Measurements from ENCODE around the gene CHST2.

The CHST2 gene

GRCh38 chr3:143124601-143125520 is 5.3 kb downstream of the CHST2 start:
- TF ChIP-seq CTCF (IDR thresholded peaks at IDR 0.05; ENCODE audit: borderline replicate concordance, extremely low read depth, low read length, poor library complexity, severe bottlenecking) = no peak
- no peaks in the 10 kb centered on the region for H3K27me3 ChIP-seq (ENCODE audit: insufficient read depth, low read length, poor library complexity)
- ATAC-seq (ENCODE audit: insufficient read depth, low read depth) = peak; percentile 12
- peaks cover 69% of the 10 kb centered on the region for H3K4me1 ChIP-seq (ENCODE audit: insufficient read depth, low read length)
- H4K20me1 ChIP-seq (ENCODE audit: insufficient read depth, low read length) = peaks cover 17% of the 10 kb centered on the region
- peak overlapping the region; percentile 82 for H3K4me2 ChIP-seq (ENCODE audit: insufficient read depth, low read length)
- peak overlapping the region; percentile 9; the same call in 1 of the 2 replicates for H2AFZ ChIP-seq (ENCODE audit: low read depth, low read length)
- H3K9ac ChIP-seq (ENCODE audit: low read depth, low read length) = peak overlapping the region; percentile 95
- peak; percentile 54 for DNase-seq
- H3K79me2 ChIP-seq (ENCODE audit: insufficient read depth, low read length) = peaks cover 97% of the 10 kb centered on the region
- H3K27ac ChIP-seq (ENCODE audit: low read length) = peak overlapping the region; percentile 90
- H3K36me3 ChIP-seq (ENCODE audit: insufficient read depth, low read length) = peaks cover 87% of the 10 kb centered on the region
- peak overlapping the region; percentile 87 to 91; a peak in 3 of 4 replicates for H3K4me3 ChIP-seq (ENCODE audit: low read depth in 1 of 2, low read length in 2 of 2)
- no peaks in the 10 kb centered on the region for H3K9me3 ChIP-seq (ENCODE audit: insufficient read depth, low read length, severe bottlenecking)

- H3K27ac ChIP-seq (ENCODE audit: low read length) = peak overlapping the region; percentile 33
- H3K9ac ChIP-seq (ENCODE audit: low read depth, low read length) = no peak overlapping the region
- peaks cover 54% of the 10 kb centered on the region for H3K4me1 ChIP-seq (ENCODE audit: insufficient read depth, low read length)
- peaks cover 67% of the 10 kb centered on the region for H3K79me2 ChIP-seq (ENCODE audit: insufficient read depth, low read length)
- TF ChIP-seq CTCF (IDR thresholded peaks at IDR 0.05; ENCODE audit: borderline replicate concordance, extremely low read depth, low read length, poor library complexity, severe bottlenecking) (no peak), EZH2 (IDR thresholded peaks at IDR 0.05; ENCODE audit: borderline replicate concordance, low read depth, low read length, severe bottlenecking) (no peak)
- no peaks in the 10 kb centered on the region for H3K27me3 ChIP-seq (ENCODE audit: insufficient read depth, low read length, poor library complexity)
- H3K4me2 ChIP-seq (ENCODE audit: insufficient read depth, low read length) = peak overlapping the region; percentile 82; the same call in 1 of the 2 replicates
- no peak for ATAC-seq (ENCODE audit: insufficient read depth, low read depth)
- peaks cover 6% of the 10 kb centered on the region; the same call in 1 of the 2 replicates for H4K20me1 ChIP-seq (ENCODE audit: insufficient read depth, low read length)
- no peak for DNase-seq
- H3K4me3 ChIP-seq (ENCODE audit: low read depth in 1 of 2, low read length in 2 of 2) = no peak overlapping the region
- no peak overlapping the region for H2AFZ ChIP-seq (ENCODE audit: low read depth, low read length)
- H3K9me3 ChIP-seq (ENCODE audit: insufficient read depth, low read length, severe bottlenecking) = no peaks in the 10 kb centered on the region
- peaks cover 69% of the 10 kb centered on the region for H3K36me3 ChIP-seq (ENCODE audit: insufficient read depth, low read length)
Observed at GRCh38 chr3:143127801-143128200, 8.2 kb downstream of the CHST2 start.

- no peak for DNase-seq
- H3K4me2 ChIP-seq (ENCODE audit: insufficient read depth, low read length) = peak overlapping the region; percentile 82; the same call in 1 of the 2 replicates
- no peaks in the 10 kb centered on the region for H3K27me3 ChIP-seq (ENCODE audit: insufficient read depth, low read length, poor library complexity)
Observed at GRCh38 chr3:143128227-143128955, 8.8 kb downstream of the CHST2 start.

More at GRCh38 chr3:143128227-143128955, 8.8 kb downstream of the CHST2 start:
- ATAC-seq (ENCODE audit: insufficient read depth, low read depth) = no peak
- Histone ChIP-seq H3K9me3 (ENCODE audit: insufficient read depth, low read length, severe bottlenecking) (no peaks in the 10 kb centered on the region), H2AFZ (ENCODE audit: low read depth, low read length) (no peak overlapping the region), H4K20me1 (ENCODE audit: insufficient read depth, low read length) (peaks cover 6% of the 10 kb centered on the region; the same call in 1 of the 2 replicates), H3K4me1 (ENCODE audit: insufficient read depth, low read length) (peaks cover 48% of the 10 kb centered on the region), H3K4me3 (ENCODE audit: low read depth in 1 of 2, low read length in 2 of 2) (no peak overlapping the region), H3K79me2 (ENCODE audit: insufficient read depth, low read length) (peaks cover 61% of the 10 kb centered on the region), H3K9ac (ENCODE audit: low read depth, low read length) (no peak overlapping the region), H3K27ac (ENCODE audit: low read length) (peak overlapping the region; percentile 29), H3K36me3 (ENCODE audit: insufficient read depth, low read length) (peaks cover 66% of the 10 kb centered on the region)
- TF ChIP-seq CTCF (IDR thresholded peaks at IDR 0.05; ENCODE audit: borderline replicate concordance, extremely low read depth, low read length, poor library complexity, severe bottlenecking) (no peak), EZH2 (IDR thresholded peaks at IDR 0.05; ENCODE audit: borderline replicate concordance, low read depth, low read length, severe bottlenecking) (no peak)

Measured in DND-41 (cell line).